Inflammatory macrophage (primary cell): ENCODE measurements around the gene KIF21B.

ENCODE experiments used
- DNase-seq, 2 donors: peaks; one replicate each; pipeline ENCODE4 v3.0.0-alpha.2; 2020 to 2022

KIF21B gene

GRCh38 chr1:201020040-201020591 lies 3.4 kb downstream of the KIF21B start:
- peak; percentile 14 to 29 for DNase-seq

DNA sequence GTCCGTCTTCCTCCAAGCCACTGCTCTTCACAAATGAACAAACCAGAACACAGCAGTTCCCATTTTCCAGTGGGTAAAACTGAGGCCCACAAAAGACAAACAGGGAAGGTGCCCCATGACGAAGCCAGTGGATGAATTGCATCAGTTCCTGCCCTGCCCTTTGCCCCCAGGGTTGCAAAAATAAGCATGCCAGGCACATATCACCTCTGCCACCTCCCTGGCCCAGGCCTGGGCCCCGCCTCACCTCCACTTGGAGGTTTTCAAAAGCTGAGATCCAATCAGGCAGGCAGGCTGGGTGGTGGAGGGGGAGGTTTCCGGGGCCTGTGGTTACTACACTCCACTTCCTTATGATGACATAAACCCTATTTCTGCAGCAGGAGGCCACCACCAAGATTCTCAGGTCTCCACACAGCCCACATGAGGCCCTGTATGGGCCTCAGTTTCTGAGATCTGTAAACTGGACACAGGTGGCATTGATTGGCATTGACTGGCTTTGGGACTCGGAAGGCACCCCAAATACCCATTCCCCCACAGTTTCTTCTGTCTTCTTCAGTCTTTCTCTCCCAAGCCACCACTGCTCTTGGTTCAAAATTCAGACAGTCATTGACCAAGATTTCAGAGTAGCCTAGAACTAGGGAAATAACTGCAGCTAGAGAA lies 4.1 kb downstream of the KIF21B start:
- peak; percentile 82 to 86 for DNase-seq

DNA sequence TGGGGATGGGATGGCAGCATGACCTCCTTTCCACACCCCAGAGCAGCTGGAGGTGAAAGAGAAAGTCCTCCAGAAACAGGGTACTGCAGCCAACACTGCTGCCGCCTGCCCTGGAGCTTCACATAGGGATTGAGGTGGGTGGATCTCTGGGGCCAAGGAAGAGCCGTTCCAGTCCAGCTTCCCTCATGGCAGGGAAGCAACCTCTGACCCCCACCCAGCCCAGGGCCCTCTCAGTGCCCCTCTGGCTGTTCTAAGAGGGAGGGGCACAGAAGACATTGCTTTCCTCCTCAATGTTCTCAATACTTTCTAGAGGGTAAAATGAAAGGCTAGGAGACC lies 5.7 kb downstream of the KIF21B start:
- no peak for DNase-seq

DNA sequence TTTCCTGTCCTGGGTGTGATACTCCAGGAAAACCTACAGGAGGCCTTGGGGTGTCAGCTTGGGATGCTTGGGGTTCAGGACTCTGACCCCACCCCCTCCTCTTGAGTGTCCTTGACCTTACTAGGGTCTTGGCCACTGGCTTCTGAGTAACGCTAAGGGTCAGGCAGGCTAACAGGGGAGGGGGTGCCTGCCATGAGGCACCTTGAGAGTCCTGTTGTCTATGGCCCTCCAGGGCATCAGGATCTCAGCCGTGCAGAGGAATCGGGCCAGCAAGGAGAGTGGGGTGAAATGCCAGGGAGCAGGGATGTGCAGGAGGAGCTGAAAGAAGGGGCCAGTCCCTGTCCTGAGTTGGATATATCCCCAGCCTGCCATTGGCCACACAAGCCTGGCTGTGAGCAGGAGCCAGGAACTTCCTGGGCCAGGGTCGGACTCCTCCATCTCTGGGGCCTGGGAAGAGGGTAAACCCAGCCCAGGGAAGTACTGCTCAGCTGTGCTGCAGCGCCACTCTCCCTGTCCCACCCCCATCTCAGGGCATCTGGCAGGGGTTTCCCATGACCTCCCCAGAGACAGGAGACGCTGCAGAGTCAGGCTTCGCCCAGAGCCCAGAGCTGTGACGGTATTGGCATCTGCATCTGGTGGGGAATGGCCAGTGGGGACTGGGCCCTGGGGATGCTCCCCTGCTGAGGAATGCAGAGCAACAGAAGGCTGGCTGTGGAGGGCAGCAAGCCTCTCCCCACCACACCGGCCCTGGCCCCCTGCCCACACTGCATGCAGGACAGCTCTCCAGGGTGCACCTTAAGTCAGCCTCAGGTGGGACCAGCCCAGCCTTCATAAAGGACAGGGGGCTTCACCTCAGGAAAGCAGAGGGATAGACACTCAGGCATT lies 6.3 kb downstream of the KIF21B start:
- no peak for DNase-seq

- peak; percentile 15 to 58 for DNase-seq
Observed at GRCh38 chr1:201016211-201016651, 7.3 kb downstream of the KIF21B start.

DNA sequence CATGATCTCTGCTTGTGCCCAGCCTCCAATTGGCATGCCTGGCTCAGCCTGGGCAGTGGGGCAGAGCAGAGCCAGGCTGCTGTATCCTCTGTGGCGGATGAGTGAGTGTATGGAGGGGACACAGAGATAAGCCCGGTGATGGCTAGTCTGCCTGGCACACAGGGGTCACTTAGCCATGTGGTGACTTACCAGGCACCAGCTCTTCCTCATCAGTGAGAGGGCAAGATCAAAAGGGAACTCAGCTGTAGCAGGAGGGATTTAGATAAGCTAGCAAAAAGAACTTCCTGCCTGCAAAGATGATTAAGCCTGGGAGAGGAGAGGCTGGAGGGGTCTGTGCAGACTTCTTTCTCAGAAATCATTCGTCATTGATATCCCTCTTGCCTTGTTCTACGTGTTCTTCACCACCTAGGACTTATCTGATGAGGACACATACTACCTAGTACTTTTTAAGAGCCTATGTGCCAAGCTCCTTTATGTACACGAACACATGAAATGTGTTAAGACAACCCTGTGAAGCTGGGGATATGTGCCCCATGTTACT lies 7.9 kb downstream of the KIF21B start:
- DNase-seq: peak; percentile 42 to 56

- DNase-seq: peak; percentile 53 to 59
Observed at GRCh38 chr1:201014816-201015200, 8.7 kb downstream of the KIF21B start.

GRCh38 chr1:201013991-201014815 lies 9.3 kb downstream of the KIF21B start:
- DNase-seq: no peak

DNA sequence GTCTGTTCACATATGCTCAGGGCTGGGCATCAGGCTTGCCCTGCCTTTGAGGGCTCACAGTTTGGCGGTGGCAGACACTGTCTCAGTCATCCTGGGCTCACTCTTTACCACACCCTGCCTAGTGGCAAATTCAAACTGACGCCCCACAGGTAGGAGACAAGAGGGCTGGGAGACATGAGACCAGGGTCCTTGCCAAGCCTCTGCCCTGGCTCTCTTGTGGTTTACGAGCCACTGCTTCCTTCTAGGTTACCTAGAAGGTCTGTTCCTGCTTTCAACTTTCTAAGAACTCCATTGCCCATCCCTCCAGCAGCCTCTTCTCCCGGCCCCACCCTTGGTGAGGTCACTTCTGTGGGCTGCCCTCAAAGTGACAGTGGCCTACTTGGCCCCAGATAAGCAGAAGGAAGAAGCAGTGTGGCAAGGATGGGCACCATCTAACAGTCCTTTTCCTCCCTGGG lies 10.5 kb downstream of the KIF21B start:
- peak; percentile 83 to 85 for DNase-seq

- DNase-seq: no peak
Observed at GRCh38 chr1:201011616-201012015, 11.9 kb downstream of the KIF21B start.

DNA sequence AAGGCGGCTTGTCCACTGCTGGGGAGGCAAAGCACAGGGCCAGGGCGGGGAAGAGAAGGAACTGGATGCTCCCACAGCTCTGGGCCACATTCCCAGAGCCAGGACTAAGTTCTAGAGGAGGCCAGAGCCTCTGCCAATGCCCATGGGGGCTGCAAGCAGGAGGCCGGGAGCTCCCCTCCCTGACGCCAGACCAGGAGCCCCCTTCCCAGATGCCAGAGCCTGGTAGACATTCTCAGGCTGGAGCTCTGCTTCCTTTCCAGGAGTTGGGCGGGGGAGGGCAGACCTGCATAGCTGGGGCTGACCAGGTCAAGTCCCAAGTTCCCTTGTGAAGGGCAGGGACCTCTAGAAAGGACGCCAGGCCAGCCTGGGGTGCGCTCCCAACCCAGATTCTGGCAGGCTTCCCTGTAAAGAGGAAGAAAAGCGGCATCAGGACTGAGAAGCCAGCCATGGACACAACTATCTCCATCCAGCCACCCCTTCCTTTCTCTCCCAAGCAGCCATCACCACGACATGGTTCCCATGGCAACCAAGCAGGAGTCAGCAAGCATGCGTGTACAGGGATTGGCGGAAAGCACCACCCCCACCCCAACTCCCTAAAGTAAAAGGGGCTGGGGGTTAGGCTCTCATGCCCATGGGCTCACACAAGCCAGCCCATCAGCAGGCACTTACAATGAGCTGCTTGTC lies 13.4 kb downstream of the KIF21B start:
- DNase-seq: no peak

DNA sequence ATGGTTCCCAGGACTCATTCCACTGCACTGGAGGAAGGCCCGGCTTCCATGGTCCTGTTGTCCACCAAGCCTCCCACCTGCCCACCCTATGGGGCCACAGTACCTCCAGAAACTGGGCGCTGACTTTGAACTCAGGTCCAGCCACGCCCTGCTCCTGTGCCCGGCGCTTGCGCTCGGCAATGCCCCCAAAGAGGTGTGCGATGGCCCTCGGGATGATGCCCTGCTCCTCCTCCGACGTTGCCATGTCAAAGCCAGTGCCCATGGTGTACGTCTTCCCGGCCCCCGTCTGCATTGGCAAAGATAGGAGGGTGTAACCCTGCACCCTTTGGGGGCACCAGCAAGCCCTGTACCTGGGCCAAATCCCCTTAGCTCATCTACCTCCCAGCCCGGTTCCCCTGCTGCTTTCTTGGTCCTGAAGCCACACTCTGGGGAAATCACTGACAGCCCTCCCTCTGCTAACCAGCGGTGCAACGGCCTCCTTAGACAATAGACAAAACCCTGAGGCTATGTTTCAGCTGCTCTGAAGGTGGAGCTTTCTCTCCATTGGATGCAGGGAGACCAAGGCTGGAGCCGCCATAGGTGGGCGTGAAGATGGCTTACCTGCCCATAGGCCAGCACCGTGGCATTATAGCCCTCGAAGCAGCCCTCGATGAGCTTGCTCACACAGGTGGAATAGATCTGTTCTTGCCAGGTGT lies 14.7 kb downstream of the KIF21B start:
- DNase-seq: no peak

DNA sequence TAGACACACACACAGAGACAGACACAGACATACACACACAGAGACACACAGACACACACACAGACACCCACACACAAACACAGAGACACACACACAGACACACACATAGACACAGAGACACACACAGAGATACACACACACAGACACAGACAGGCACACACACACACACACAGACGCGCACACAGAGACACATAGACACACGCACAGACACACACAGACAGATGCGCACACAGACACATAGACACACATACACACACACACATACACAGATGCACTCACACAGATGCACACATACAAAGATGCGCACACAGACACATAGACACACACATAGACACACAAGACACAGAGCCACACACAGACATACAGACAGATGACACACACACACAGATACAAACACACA lies 16.0 kb downstream of the KIF21B start:
- DNase-seq: no peak

DNA sequence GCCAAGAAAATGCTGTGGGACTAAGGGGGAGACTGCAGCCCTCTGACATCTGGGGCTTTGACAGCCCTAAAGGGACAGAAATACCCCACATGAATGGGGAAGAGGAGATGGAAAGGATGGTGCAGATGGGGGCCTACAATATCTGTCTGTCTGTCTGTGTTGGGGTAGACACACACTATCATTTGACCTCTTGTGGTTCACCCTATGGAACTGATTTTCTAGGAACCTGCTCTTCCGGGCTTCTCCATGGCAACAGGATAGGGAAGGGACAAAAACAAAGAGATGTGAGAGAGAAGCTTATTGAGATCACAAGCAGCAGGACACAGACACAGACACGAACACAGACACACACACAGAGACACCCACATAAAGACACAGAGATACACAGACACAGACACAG lies 17.1 kb downstream of the KIF21B start:
- DNase-seq: peak in 1 of 2 donors; percentile 31

- DNase-seq: no peak
Observed at GRCh38 chr1:201004732-201005131, 18.8 kb downstream of the KIF21B start.

GRCh38 chr1:201004154-201004553 lies 19.4 kb downstream of the KIF21B start:
- DNase-seq: no peak

DNA sequence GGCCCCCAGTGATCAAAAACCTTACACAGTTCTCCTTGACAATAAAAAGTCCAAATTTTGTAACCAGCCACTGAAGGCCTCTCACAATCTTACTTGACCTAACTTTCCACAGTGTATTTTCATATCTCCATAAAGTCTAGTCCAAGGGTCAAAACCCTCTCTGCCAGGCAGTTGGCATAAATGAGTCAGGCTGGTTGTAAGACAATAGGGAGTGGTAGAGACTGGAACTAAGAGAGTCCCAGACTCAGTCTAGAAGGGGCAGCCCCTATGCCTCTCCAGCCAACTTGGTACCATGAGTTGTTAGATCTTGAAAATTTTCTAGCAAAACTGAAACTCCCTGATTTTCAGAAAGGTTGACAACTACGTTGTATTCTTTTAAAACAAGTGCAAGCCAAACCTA lies 21.0 kb downstream of the KIF21B start:
- no peak for DNase-seq

DNA sequence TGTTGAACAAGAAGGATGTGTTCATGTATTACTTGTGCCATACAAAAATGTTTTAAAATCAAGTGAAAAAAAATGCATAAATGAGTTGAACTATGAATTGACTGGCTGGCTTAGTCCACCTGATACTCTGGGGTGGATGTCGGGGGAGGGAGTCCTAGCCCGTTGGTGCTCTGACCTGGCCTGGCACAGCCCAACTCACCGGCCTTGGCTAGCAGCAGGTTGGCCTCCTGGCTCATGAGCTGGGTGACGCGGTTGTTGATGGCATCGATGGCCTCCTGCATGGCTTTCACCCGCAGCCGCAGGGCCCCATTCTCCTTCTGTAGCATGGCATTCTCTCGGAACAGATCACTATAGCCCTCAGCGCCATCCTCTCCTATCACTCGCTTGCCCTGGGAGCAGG lies 21.6 kb downstream of the KIF21B start:
- DNase-seq: no peak

DNA sequence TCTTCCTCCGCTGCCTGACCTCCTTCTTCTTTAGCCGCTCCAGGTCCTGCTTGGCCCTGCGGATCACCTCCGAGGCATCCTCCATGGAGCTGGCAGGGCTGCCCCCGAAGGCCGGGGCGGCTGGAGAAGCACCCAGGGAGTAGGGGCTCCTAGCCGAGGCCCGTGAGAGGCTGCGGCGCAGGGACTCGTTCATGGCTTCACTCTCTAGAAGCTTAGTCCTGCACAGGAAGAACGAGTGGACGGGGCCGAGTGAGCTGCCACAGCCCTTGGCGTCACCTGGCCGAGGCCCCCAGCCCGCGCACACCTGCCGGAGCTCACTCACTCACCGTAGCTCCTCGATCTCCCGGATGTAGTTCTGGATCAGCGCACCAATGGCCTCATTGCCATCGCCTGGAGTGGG lies 23.1 kb downstream of the KIF21B start:
- DNase-seq: no peak

GRCh38 chr1:200999667-201000066 lies 23.8 kb downstream of the KIF21B start:
- no peak for DNase-seq

DNA sequence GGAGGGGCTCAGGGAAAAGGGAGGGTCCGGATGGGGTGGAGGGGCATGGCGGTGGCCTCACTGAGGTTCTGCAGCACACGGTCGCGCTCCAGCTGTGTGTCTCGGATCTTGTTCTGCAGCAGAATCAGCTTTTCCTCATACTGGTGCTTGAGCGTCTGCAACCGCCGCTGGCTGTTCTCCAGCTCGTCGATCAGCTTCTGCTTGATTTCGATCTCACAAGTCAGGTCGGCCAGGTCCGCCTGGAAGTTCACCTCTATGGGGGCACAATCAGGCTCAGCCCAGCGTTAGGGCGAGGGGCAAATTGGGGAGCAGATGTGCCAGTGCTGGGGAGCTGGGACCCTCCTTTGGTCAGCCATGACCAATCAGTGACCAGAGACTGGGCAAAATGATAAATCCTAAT lies 25.2 kb downstream of the KIF21B start:
- no peak for DNase-seq
